Natural killer cell (primary cell): Measurements from ENCODE around the gene LUC7L3. TPM values are rescaled to one million over a fixed set of nuclear protein-coding genes. Genes with fewer than 3 reads are reported as not detected.

Experiments used
- ATAC-seq, 3 donors: fragments of 150-1000 bp in 2 of 3; fragments of 200-7000 bp in 1 of 3; cut with Tn5 transposase; 1 replicate in 1 of 3; 2 replicates in 2 of 3; pipeline ENCODE4 v1.10.0; 2021; ENCODE audit warnings: mild to moderate bottlenecking in 2 of 3, moderate library complexity in 2 of 3
- DNase-seq, 2 donors: peaks; one replicate each; pipeline versions ENCODE4 v3.0.0 to v3.0.0-alpha.2; 2013 to 2021; ENCODE audit warnings: mixed read lengths in 1 of 2
- H3K27ac ChIP-seq: one replicate; pipeline ENCODE4 v1.5.1; 2013; ENCODE audit warnings: mild to moderate bottlenecking, low read length
- H3K27me3 ChIP-seq: one replicate; pipeline ENCODE4 v1.6.1; 2013; ENCODE audit warnings: low read length; ENCODE audit not compliant: control insufficient read depth, insufficient read depth
- H3K36me3 ChIP-seq: one replicate; pipeline ENCODE4 v1.6.1; 2013; ENCODE audit warnings: low read length; ENCODE audit not compliant: control insufficient read depth, insufficient read depth
- H3K4me1 ChIP-seq: one replicate; pipeline ENCODE4 v1.6.1; 2013; ENCODE audit warnings: low read length; ENCODE audit not compliant: control insufficient read depth, insufficient read depth
- H3K4me3 ChIP-seq: one replicate; pipeline ENCODE4 v1.5.1; 2013; ENCODE audit warnings: low read length
- H3K9me3 ChIP-seq: one replicate; pipeline ENCODE4 v1.6.1; 2013; ENCODE audit warnings: low read length; ENCODE audit not compliant: control insufficient read depth, insufficient read depth
- H3K27ac Mint-ChIP-seq, 2 donors: one replicate each; pipeline ENCODE4 v1.8.0; 2022; ENCODE audit warnings: mild to moderate bottlenecking in 2 of 2, mixed read lengths in 2 of 2, moderate library complexity in 1 of 2
- H3K27me3 Mint-ChIP-seq, 2 donors: one replicate each; pipeline ENCODE4 v1.8.0; 2022; ENCODE audit warnings: low read depth in 2 of 2, mixed read lengths in 2 of 2
- H3K36me3 Mint-ChIP-seq: one replicate; pipeline ENCODE4 v1.8.0; 2022; ENCODE audit warnings: mixed read lengths
- H3K4me1 Mint-ChIP-seq, 2 donors: one replicate each; pipeline ENCODE4 v1.8.0; 2022; ENCODE audit warnings: mixed read lengths in 2 of 2
- H3K4me3 Mint-ChIP-seq: one replicate; pipeline ENCODE4 v1.8.0; 2022; ENCODE audit warnings: mild to moderate bottlenecking, moderate library complexity, mixed read lengths
- H3K9me3 Mint-ChIP-seq, 2 donors: one replicate each; pipeline ENCODE4 v1.8.0; 2022; ENCODE audit warnings: mixed read lengths in 2 of 2
- CTCF ChIP-seq: fragments of 200-600 bp; IDR thresholded peaks from one replicate; pipeline ENCODE4 v1.8.0; 2022; ENCODE audit warnings: antibody characterized with exemption
- WGBS: methylation state at CpG from one replicate; pipeline ENCODE4 v1.1.7; 2013; ENCODE audit warnings: missing lambda C conversion rate; ENCODE audit not compliant: insufficient coverage; 5-methylcytosine and 5-hydroxymethylcytosine counted together
- intact Hi-C: fragments of 100-400 bp; cut with micrococcal nuclease; formaldehyde crosslinking; loops from one replicate; pipeline ENCODE4 v1.14.2; 2022
- total RNA-seq, 4 donors: library from RNA; stranded (reverse); fragments of 120-200 nt in 1 of 4; gene quantifications; one replicate each; pipeline versions ENCODE4 v1.2.3 to v1.2.4, GENCODE V29; 2013 to 2022

Gene LUC7L3
- total RNA-seq, 3 donors from 2014 or later (not counting 1 experiment from before 2014, with no cell fraction given): 152 to 213 (median 196) TPM

- Histone ChIP-seq H3K27ac (no peak overlapping the region), H3K4me1 (peaks cover 32% of the 10 kb centered on the region), H3K4me3 (no peak overlapping the region), H3K9me3 (no peaks in the 10 kb centered on the region), H3K36me3 (no peaks in the 10 kb centered on the region), H3K27me3 (peaks cover 6% of the 10 kb centered on the region)
- intact Hi-C loops: no loop called here
- Mint-ChIP-seq H3K9me3 (no peaks in the 10 kb centered on the region), H3K27ac (no peak overlapping the region), H3K36me3 (no peaks in the 10 kb centered on the region), H3K4me1 (peaks cover 0 to 15% of the 10 kb centered on the region in 2 donors), H3K27me3 (peaks cover 0 to 6% of the 10 kb centered on the region in 2 donors), H3K4me3 (no peak overlapping the region)
- DNase-seq (no peak), ATAC-seq (no peak)
- WGBS: 90% methylated on average over 8 of the region's 8 CpGs
- no peak for TF ChIP-seq CTCF
These were observed 59.1 kb downstream of the LUC7L3 start for GRCh38 chr17:50778471-50778870.

- whole genome bisulfite sequencing: 91% methylated on average over 1 of the region's 4 CpGs
- no peak for TF ChIP-seq CTCF
- H3K9me3 Mint-ChIP-seq: no peaks in the 10 kb centered on the region
- no peak for ATAC-seq
- H3K4me1 ChIP-seq: peaks cover 32% of the 10 kb centered on the region
- no peaks in the 10 kb centered on the region for H3K36me3 ChIP-seq
- intact Hi-C loops: no loop called here
- H3K27me3 Mint-ChIP-seq: peaks cover 0 to 6% of the 10 kb centered on the region in 2 donors
- H3K27ac ChIP-seq: no peak overlapping the region
- H3K36me3 Mint-ChIP-seq: no peaks in the 10 kb centered on the region
- DNase-seq: no peak
- H3K4me1 Mint-ChIP-seq: peaks cover 0 to 13% of the 10 kb centered on the region in 2 donors
- H3K9me3 ChIP-seq: no peaks in the 10 kb centered on the region
- peaks cover 6% of the 10 kb centered on the region for H3K27me3 ChIP-seq
- H3K27ac Mint-ChIP-seq: no peak overlapping the region
- no peak overlapping the region for H3K4me3 Mint-ChIP-seq
- no peak overlapping the region for H3K4me3 ChIP-seq
These were observed 59.6 kb downstream of the LUC7L3 start for GRCh38 chr17:50778988-50779387.

- peak; percentile 56 to 65 (median 57) for ATAC-seq
- Mint-ChIP-seq H3K9me3 (no peaks in the 10 kb centered on the region), H3K27ac (no peak overlapping the region), H3K27me3 (peaks cover 0 to 6% of the 10 kb centered on the region in 2 donors), H3K36me3 (no peaks in the 10 kb centered on the region), H3K4me1 (peaks cover 0 to 13% of the 10 kb centered on the region in 2 donors), H3K4me3 (peak overlapping the region; percentile 53)
- no peaks in the 10 kb centered on the region for H3K9me3 ChIP-seq
- peaks cover 32% of the 10 kb centered on the region for H3K4me1 ChIP-seq
- no peak overlapping the region for H3K4me3 ChIP-seq
- WGBS: 36% methylated on average over 5 of the region's 9 CpGs
- intact Hi-C loops: loop anchor here (5.0 kb wide), 1 partner anchor 62 kb away; no protein-coding TSS in a partner anchor
- DNase-seq: peak in 1 of 2 donors; percentile 83
- TF ChIP-seq CTCF: no peak
- no peak overlapping the region for H3K27ac ChIP-seq
- no peaks in the 10 kb centered on the region for H3K36me3 ChIP-seq
- H3K27me3 ChIP-seq: peaks cover 6% of the 10 kb centered on the region
These were observed 60.4 kb downstream of the LUC7L3 start for GRCh38 chr17:50779747-50780353.

- peaks cover 0 to 6% of the 10 kb centered on the region in 2 donors for H3K27me3 Mint-ChIP-seq
- peaks cover 32% of the 10 kb centered on the region for H3K4me1 ChIP-seq
- DNase-seq (no peak), ATAC-seq (no peak)
- intact Hi-C loops: loop anchor here (5.0 kb wide), 1 partner anchor 61 kb away; no protein-coding TSS in a partner anchor
- H3K27ac Mint-ChIP-seq: no peak overlapping the region
- no peaks in the 10 kb centered on the region for H3K36me3 ChIP-seq
- H3K27me3 ChIP-seq: peaks cover 6% of the 10 kb centered on the region
- no peaks in the 10 kb centered on the region for H3K9me3 Mint-ChIP-seq
- no peak for TF ChIP-seq CTCF
- peak overlapping the region; percentile 54 for H3K4me3 Mint-ChIP-seq
- 50% methylated on average over 38 of the region's 38 CpGs for WGBS
- H3K4me1 Mint-ChIP-seq: peaks cover 0 to 13% of the 10 kb centered on the region in 2 donors
- H3K36me3 Mint-ChIP-seq: no peaks in the 10 kb centered on the region
- H3K27ac ChIP-seq: no peak overlapping the region
- no peak overlapping the region for H3K4me3 ChIP-seq
- H3K9me3 ChIP-seq: no peaks in the 10 kb centered on the region
These were observed 61.8 kb downstream of the LUC7L3 start for GRCh38 chr17:50781167-50781566.
